Ramos (cell line): ENCODE data around the gene DLL3.

ENCODE experiments used
- in situ Hi-C: fragments of 300-500 bp; cut with MboI; formaldehyde crosslinking; loops from one replicate; pipeline ENCODE4 v1.14.3; 2022; ENCODE audit warnings: low sequenced_read_pairs; ENCODE audit not compliant: unreplicated experiment

The DLL3 gene

DNA sequence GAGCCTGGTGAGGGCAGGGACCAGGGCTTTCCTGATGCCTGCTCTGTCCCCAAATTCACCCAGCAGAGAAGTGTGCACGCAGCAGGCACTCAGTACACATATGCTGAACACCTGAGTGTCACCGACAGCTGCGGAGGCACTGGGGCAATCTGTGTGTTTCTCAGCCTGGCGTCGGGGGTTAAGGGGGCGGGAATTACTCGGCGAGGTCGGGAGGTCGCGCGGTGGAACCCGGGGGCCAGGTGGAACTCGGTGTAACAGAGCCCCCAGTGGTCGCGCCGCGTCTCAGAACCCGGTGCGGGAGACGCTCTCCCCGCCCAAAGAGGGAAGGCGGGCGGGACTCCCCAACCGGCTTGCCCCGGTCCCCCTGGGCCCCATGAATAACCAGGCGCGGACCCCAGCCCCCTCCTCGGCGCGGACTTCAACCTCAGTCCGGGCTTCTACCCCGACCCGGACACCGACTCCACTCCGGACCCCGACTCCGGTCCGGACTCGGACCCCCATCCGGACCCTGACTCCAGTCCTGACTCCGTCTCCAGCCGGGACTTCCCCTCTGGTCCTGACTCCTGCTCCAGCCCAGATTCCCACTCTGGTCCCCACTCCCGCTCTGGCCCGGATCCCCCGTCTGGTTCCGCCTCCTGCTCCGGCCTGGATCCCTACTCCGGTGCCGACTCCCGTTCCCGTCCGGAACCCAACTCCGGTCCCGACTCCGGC is 16.2 kb downstream of the DLL3 start, which contains the start of gene SELENOV:
Gene SELENOV, plus strand, starts transcription at position 300 of the 711 bp plus-strand sequence. Its CDS starts 74 bp downstream, at position 374.
- in situ Hi-C loops, result no loop called here

- in situ Hi-C loops, result no loop called here
Observed at GRCh38 chr19:39515551-39516191, 16.9 kb downstream of the DLL3 start.

DNA sequence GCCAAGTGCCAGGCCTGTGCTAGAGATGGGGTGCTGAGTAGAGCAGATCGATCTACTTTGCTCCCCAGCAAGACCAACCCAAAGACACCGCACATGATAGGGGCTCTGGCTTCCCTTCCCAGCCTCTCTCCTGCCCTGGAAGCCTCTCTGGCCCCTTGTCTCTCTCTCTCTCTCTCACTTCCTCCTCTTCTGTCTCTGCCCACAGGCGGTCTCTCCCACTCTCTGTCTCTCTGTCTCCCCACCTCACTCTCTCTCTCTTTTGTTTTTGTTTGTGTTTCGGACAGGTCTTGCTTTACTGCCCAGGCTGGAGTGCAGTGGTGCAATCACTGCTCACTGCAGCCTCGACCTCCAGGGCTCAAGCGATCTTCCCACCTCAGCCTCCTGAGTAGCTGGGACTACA is 17.5 kb downstream of the DLL3 start:
- in situ Hi-C loops, result no loop called here

- in situ Hi-C loops, result no loop called here
Observed at GRCh38 chr19:39517432-39517831, 18.7 kb downstream of the DLL3 start.

DNA sequence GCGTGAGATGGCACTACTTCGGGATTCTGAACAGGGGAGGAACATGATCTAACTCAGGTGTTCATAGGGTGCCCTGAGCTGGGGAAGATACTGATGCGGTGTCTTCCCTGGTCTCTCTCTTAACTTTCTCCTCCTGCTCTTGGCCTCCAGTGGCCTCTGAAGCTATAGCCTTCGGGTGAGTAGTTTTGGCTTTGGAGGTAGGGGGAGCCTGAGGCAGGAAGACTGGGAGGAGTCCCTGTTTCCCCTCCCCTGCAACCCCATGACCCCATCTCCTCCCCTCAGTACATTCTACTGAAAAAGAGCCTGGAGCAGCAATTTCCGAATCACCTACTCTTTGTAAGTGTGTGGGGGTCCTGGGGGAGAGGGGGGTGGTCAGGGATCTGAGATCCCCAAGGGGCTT is 19.7 kb downstream of the DLL3 start:
- in situ Hi-C loops, result no loop called here

- in situ Hi-C loops, result no loop called here
Observed at GRCh38 chr19:39518975-39519374, 20.2 kb downstream of the DLL3 start.

GRCh38 chr19:39520541-39521484 is 22.1 kb downstream of the DLL3 start:
- in situ Hi-C loops, result no loop called here

DNA sequence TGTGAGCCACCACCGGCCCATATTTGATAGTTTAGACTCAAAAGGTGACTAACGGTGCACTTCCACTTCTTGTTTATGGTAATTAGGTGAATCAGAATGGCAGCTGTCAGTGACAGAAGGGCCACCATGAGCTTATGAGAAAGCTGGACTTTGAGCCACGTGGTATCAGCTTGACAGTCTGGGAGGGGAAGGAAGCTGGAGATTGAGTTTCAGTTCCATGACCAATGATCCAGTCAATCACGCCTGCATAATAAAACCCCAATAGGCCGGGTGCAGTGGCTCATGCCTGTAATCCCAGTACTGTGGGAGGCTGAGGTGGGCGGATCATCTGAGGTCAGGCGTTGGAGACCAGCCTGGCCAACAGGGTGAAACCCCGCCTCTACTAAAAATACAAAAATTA is 25.7 kb downstream of the DLL3 start:
- in situ Hi-C loops, result no loop called here

- in situ Hi-C loops, result loop anchor here (25.0 kb wide), 1 partner anchor 313 kb away; the partner anchor contains the start of gene SYCN
Observed at GRCh38 chr19:39525205-39525604, 26.5 kb downstream of the DLL3 start.

DNA sequence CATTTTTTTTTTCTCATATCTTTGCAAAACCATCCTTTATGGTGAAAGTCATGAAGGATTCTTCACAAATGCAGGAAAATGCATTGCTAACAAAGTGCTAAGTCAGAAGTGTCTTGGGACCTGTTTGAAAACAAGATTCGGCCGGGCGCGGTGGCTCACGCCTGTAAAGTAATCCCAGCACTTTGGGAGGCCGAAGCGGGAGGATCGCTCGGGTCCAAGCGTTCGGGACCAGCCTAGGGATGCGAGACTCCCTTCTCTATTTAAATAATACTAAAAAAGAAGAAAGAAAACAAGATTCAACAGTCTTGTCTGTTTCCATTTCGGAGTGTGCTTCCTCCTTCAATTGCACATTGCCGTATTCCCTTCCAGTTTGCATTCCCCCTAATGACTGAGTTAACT is 33.1 kb downstream of the DLL3 start:
- in situ Hi-C loops, result loop anchor here (10.0 to 25.0 kb wide), 2 partner anchors 320 to 417 kb away; partner anchors contain the start of gene SYCN

DNA sequence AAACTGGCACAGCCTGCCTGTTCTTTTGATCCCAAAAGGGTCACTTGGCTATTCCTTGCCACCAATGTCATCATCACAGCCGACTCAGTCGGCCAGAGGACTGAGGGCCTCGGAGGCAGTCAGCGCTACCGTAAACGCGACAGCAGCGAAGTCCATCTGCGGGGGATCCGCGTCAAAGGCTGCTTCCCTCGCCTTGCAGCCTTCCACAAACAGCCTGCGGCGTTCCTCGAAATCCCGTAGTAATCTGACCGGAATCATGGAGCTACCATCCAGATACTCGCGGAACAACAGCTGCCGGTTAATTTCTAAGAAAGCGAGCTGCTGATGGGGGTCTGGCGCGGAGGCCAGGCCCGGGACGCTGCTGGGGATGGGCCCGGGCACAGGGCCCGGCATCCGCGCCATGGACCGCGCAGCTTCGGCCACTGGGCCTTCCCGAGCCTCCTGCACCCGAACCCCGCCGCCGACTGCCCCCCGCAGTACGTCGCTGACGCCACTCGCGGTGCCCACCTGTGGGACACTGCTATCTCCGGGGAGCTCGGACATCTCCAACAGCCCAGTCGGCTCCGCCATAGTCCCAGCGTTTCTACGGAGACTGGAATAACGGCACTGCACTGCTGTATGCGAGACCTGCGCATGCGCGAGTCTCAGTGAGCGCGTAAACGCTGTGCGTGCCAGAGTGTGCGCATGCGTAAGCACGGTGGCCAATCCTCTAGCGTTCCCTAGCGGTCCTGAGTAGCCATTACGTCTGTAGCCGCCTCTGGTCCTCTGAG is 33.7 kb downstream of the DLL3 start, which contains the start of gene EID2B:
Gene EID2B, minus strand, starts transcription at position 620 of the 770 bp plus-strand sequence. Its CDS starts 50 bp downstream, at position 570.
- in situ Hi-C loops, result loop anchor here (10.0 to 25.0 kb wide), 2 partner anchors 320 to 418 kb away; partner anchors contain the start of gene SYCN

- in situ Hi-C loops, result loop anchor here (10.0 to 25.0 kb wide), 2 partner anchors 321 to 418 kb away; partner anchors contain the start of gene SYCN
Observed at GRCh38 chr19:39533003-39533512, 34.3 kb downstream of the DLL3 start.

DNA sequence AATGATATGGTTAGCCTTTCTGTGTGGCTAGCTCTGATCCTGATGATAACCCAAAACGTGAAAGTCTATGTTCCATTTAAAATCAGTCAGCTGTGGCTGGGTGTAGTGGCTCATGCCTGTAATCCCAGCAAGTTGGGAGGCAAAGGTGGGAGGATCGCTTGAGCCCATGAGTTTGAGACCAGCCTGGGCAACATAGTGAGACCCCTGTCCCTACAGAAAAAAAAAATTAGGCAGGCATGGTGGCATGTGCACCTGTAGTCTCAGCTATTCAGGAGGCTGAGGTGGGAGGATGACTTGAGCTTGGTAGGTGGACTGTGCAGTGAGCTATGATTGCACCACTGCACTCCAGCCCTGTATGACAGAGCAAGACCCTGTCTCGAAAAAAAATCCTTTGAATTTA is 35.0 kb downstream of the DLL3 start:
- in situ Hi-C loops, result loop anchor here (10.0 to 25.0 kb wide), 2 partner anchors 321 to 419 kb away; partner anchors contain the start of gene SYCN

- in situ Hi-C loops, result loop anchor here (10.0 to 25.0 kb wide), 2 partner anchors 327 to 424 kb away; partner anchors contain the start of gene SYCN
Observed at GRCh38 chr19:39539165-39539517, 40.4 kb downstream of the DLL3 start.

DNA sequence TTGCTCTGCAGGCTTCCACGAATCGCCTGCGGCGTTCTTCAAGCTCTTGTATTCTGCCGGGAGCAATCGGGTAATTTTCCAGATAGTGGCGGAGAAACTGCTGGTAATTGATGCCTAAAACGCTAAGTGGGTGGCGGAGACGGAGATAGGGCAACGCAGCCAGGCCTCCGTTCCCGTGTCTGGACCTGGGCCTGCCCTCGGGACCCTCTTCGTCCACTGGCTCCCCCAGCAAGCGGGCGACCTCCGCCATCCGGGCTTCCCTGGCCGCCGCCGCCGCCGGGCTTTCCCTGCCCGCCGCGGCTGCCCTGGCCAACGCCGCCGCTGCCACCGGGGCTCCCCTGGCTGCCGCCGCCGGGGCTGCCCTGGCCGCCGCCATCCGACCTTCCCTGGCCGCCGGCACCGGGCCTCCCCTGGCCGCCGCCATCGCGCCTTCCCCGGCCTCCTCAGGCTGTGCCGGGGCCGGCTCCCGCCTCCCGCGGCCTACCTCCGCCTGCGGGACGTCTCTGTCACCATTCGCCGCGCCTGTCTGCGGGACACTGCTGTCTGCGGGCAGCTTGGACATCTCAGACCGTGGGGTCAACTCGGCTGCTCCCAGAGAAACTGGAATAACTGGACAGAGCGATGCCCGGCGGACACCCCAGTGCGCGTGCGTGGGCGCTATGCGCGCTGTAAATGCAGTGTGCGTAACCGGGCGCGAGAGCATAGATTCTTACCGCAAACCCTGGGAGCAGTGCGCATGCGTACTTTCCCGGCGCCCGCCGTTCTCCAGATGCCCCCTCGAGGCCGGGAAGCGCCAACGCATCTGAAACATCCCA is 41.0 kb downstream of the DLL3 start, which contains the start of gene EID2:
Gene EID2, minus strand, starts transcription at position 644 of the 815 bp plus-strand sequence. Its CDS starts 82 bp downstream, at position 562.
- in situ Hi-C loops, result loop anchor here (10.0 to 25.0 kb wide), 3 partner anchors 125 to 425 kb away; partner anchors contain the start of gene SYCN

DNA sequence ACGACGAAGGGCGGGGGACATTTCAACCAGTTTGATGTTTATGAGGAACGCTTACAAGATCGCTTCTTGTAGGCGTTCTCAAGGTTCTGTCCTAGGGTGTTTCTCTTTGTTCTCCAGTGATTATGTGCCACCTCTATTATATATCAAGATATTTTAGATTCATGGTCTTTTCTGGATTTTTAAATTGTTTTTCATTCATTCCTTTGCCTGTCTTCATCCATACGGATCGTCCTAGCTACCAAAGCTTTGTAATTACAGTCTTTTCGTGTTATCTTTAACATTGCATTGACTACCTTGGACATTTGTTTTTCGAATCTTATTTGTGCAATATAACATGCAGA is 41.6 kb downstream of the DLL3 start:
- in situ Hi-C loops, result loop anchor here (10.0 to 25.0 kb wide), 2 partner anchors 124 to 328 kb away; partner anchors contain the start of gene SYCN

GRCh38 chr19:39542206-39542605 is 43.5 kb downstream of the DLL3 start:
- in situ Hi-C loops, result loop anchor here (10.0 to 25.0 kb wide), 2 partner anchors 123 to 330 kb away; partner anchors contain the start of gene SYCN

GRCh38 chr19:39543477-39543857 is 44.7 kb downstream of the DLL3 start:
- in situ Hi-C loops, result loop anchor here (10.0 to 25.0 kb wide), 2 partner anchors 121 to 331 kb away; partner anchors contain the start of gene SYCN
